Osteoblast (primary cell): ENCODE results near the gene LRMDA. TPM values are rescaled to one million over a fixed set of nuclear protein-coding genes. Genes with fewer than 3 reads are reported as not detected.

Experiments
- DNase-seq: peaks from one replicate; pipeline ENCODE4 v3.0.0; 2011; ENCODE audit warnings: low spot score, mixed read lengths; ENCODE audit not compliant: insufficient read length; ENCODE audit errors: missing footprints
- H2AFZ ChIP-seq: 2 replicates; pipeline ENCODE4 v1.6.0; 2011; ENCODE audit warnings: mild to moderate bottlenecking, low read length
- H3K27ac ChIP-seq: 2 replicates; pipeline ENCODE4 v1.5.1; 2011; ENCODE audit warnings: mild to moderate bottlenecking, low read depth, low read length, moderate library complexity
- H3K27me3 ChIP-seq: 2 replicates; pipeline ENCODE4 v1.6.0; 2012; ENCODE audit warnings: mild to moderate bottlenecking, control low read depth, inconsistent platforms, low read length, moderate library complexity; ENCODE audit not compliant: insufficient read depth
- H3K36me3 ChIP-seq: 2 replicates; pipeline ENCODE4 v1.5.1; 2011; ENCODE audit warnings: mild to moderate bottlenecking, low read length, control low read depth, moderate library complexity; ENCODE audit not compliant: insufficient read depth
- H3K4me1 ChIP-seq: 2 replicates; pipeline ENCODE4 v1.5.1; 2011; ENCODE audit warnings: mild to moderate bottlenecking, low read length, control low read depth, moderate library complexity; ENCODE audit not compliant: insufficient read depth
- H3K4me2 ChIP-seq: 2 replicates; pipeline ENCODE4 v1.6.0; 2011; ENCODE audit warnings: mild to moderate bottlenecking, low read length; ENCODE audit not compliant: insufficient read depth
- H3K4me3 ChIP-seq: fragments of 200-600 bp; sonication (generic); 3 replicates; pipeline ENCODE4 v1.5.1; 2012; ENCODE audit warnings: mild to moderate bottlenecking, low read length, inconsistent platforms; ENCODE audit not compliant: insufficient read depth
- H3K79me2 ChIP-seq: 2 replicates; pipeline ENCODE4 v1.6.0; 2012; ENCODE audit warnings: mild to moderate bottlenecking, low read length, control low read depth, inconsistent platforms; ENCODE audit not compliant: insufficient read depth
- H3K9me3 ChIP-seq: 2 replicates; pipeline ENCODE4 v1.5.1; 2011; ENCODE audit warnings: low read depth, low read length, control low read depth
- H4K20me1 ChIP-seq: 2 replicates; pipeline ENCODE4 v1.6.0; 2012; ENCODE audit warnings: mild to moderate bottlenecking, low read length, control low read depth; ENCODE audit not compliant: insufficient read depth
- CTCF ChIP-seq: IDR thresholded peaks from 2 replicates; pipeline ENCODE4 v1.5.1; 2011; ENCODE audit warnings: mild to moderate bottlenecking, low read depth, low read length, moderate library complexity; ENCODE audit errors: extremely low read depth
- total RNA-seq: library from RNA; depleted of rRNA; stranded (reverse); fragments of >200 nt; gene quantifications from 2 replicates; pipeline ENCODE4 v1.2.3, GENCODE V29; 2012

The LRMDA gene
- total RNA-seq, 1 donor, result 18.5 TPM

- no peaks in the 10 kb centered on the region for H3K9me3 ChIP-seq
- H3K27ac ChIP-seq, result no peak overlapping the region
- H3K4me1 ChIP-seq, result peaks cover 33% of the 10 kb centered on the region
- H3K36me3 ChIP-seq, result no peaks in the 10 kb centered on the region
- no peak for TF ChIP-seq CTCF
- no peak overlapping the region for H2AFZ ChIP-seq
- no peak overlapping the region for H3K4me3 ChIP-seq
- H3K4me2 ChIP-seq, result no peak overlapping the region
- H4K20me1 ChIP-seq, result no peaks in the 10 kb centered on the region
- H3K27me3 ChIP-seq, result no peaks in the 10 kb centered on the region
- no peak for DNase-seq
- H3K79me2 ChIP-seq, result no peaks in the 10 kb centered on the region
These were observed 902.8 kb downstream of the LRMDA start for GRCh38 chr10:76334255-76334654.

GRCh38 chr10:76336213-76336963 is 905.0 kb downstream of the LRMDA start:
- Histone ChIP-seq H3K27me3 (no peaks in the 10 kb centered on the region), H3K4me1 (peaks cover 20% of the 10 kb centered on the region), H3K79me2 (no peaks in the 10 kb centered on the region), H4K20me1 (no peaks in the 10 kb centered on the region), H3K36me3 (no peaks in the 10 kb centered on the region), H3K27ac (no peak overlapping the region), H3K4me3 (no peak overlapping the region), H2AFZ (no peak overlapping the region), H3K9me3 (no peaks in the 10 kb centered on the region), H3K4me2 (no peak overlapping the region)
- DNase-seq, result peak; percentile 74
- no peak for TF ChIP-seq CTCF

- no peak for TF ChIP-seq CTCF
- H2AFZ ChIP-seq, result peak overlapping the region; percentile 8
- no peak for DNase-seq
- no peaks in the 10 kb centered on the region for H3K9me3 ChIP-seq
- no peaks in the 10 kb centered on the region for H4K20me1 ChIP-seq
- H3K79me2 ChIP-seq, result no peaks in the 10 kb centered on the region
- no peaks in the 10 kb centered on the region for H3K27me3 ChIP-seq
- H3K4me1 ChIP-seq, result peaks cover 20% of the 10 kb centered on the region
- H3K4me2 ChIP-seq, result peak overlapping the region; percentile 16
- H3K4me3 ChIP-seq, result no peak overlapping the region
- H3K36me3 ChIP-seq, result no peaks in the 10 kb centered on the region
- H3K27ac ChIP-seq, result no peak overlapping the region
These were observed 906.2 kb downstream of the LRMDA start for GRCh38 chr10:76337641-76338040.

GRCh38 chr10:76338187-76338586 is 906.8 kb downstream of the LRMDA start:
- Histone ChIP-seq H4K20me1 (no peaks in the 10 kb centered on the region), H2AFZ (peak overlapping the region; percentile 8), H3K27ac (no peak overlapping the region), H3K79me2 (no peaks in the 10 kb centered on the region), H3K9me3 (no peaks in the 10 kb centered on the region), H3K36me3 (no peaks in the 10 kb centered on the region), H3K4me3 (no peak overlapping the region), H3K4me2 (peak overlapping the region; percentile 16), H3K4me1 (peaks cover 20% of the 10 kb centered on the region), H3K27me3 (no peaks in the 10 kb centered on the region)
- DNase-seq, result no peak
- no peak for TF ChIP-seq CTCF
